Natural killer cell (primary cell): ENCODE data around the gene CDC14A. TPM values are rescaled to one million over a fixed set of nuclear protein-coding genes. Genes with fewer than 3 reads are reported as not detected.

ENCODE experiments used
- ATAC-seq, 3 donors: fragments of 150-1000 bp in 2 of 3; fragments of 200-7000 bp in 1 of 3; cut with Tn5 transposase; 1 replicate in 1 of 3; 2 replicates in 2 of 3; pipeline ENCODE4 v1.10.0; 2021; ENCODE audit warnings: mild to moderate bottlenecking in 2 of 3, moderate library complexity in 2 of 3
- DNase-seq, 2 donors: peaks; one replicate each; pipeline versions ENCODE4 v3.0.0 to v3.0.0-alpha.2; 2013 to 2021; ENCODE audit warnings: mixed read lengths in 1 of 2
- H3K27ac ChIP-seq: one replicate; pipeline ENCODE4 v1.5.1; 2013; ENCODE audit warnings: mild to moderate bottlenecking, low read length
- H3K27me3 ChIP-seq: one replicate; pipeline ENCODE4 v1.6.1; 2013; ENCODE audit warnings: low read length; ENCODE audit not compliant: control insufficient read depth, insufficient read depth
- H3K36me3 ChIP-seq: one replicate; pipeline ENCODE4 v1.6.1; 2013; ENCODE audit warnings: low read length; ENCODE audit not compliant: control insufficient read depth, insufficient read depth
- H3K4me1 ChIP-seq: one replicate; pipeline ENCODE4 v1.6.1; 2013; ENCODE audit warnings: low read length; ENCODE audit not compliant: control insufficient read depth, insufficient read depth
- H3K4me3 ChIP-seq: one replicate; pipeline ENCODE4 v1.5.1; 2013; ENCODE audit warnings: low read length
- H3K9me3 ChIP-seq: one replicate; pipeline ENCODE4 v1.6.1; 2013; ENCODE audit warnings: low read length; ENCODE audit not compliant: control insufficient read depth, insufficient read depth
- H3K27ac Mint-ChIP-seq, 2 donors: one replicate each; pipeline ENCODE4 v1.8.0; 2022; ENCODE audit warnings: mild to moderate bottlenecking in 2 of 2, mixed read lengths in 2 of 2, moderate library complexity in 1 of 2
- H3K27me3 Mint-ChIP-seq, 2 donors: one replicate each; pipeline ENCODE4 v1.8.0; 2022; ENCODE audit warnings: low read depth in 2 of 2, mixed read lengths in 2 of 2
- H3K36me3 Mint-ChIP-seq: one replicate; pipeline ENCODE4 v1.8.0; 2022; ENCODE audit warnings: mixed read lengths
- H3K4me1 Mint-ChIP-seq, 2 donors: one replicate each; pipeline ENCODE4 v1.8.0; 2022; ENCODE audit warnings: mixed read lengths in 2 of 2
- H3K4me3 Mint-ChIP-seq: one replicate; pipeline ENCODE4 v1.8.0; 2022; ENCODE audit warnings: mild to moderate bottlenecking, moderate library complexity, mixed read lengths
- H3K9me3 Mint-ChIP-seq, 2 donors: one replicate each; pipeline ENCODE4 v1.8.0; 2022; ENCODE audit warnings: mixed read lengths in 2 of 2
- WGBS: methylation state at CpG from one replicate; pipeline ENCODE4 v1.1.7; 2013; ENCODE audit warnings: missing lambda C conversion rate; ENCODE audit not compliant: insufficient coverage; 5-methylcytosine and 5-hydroxymethylcytosine counted together
- intact Hi-C: fragments of 100-400 bp; cut with micrococcal nuclease; formaldehyde crosslinking; loops from one replicate; pipeline ENCODE4 v1.14.2; 2022
- total RNA-seq, 4 donors: library from RNA; stranded (reverse); fragments of 120-200 nt in 1 of 4; gene quantifications; one replicate each; pipeline versions ENCODE4 v1.2.3 to v1.2.4, GENCODE V29; 2013 to 2022
- TF ChIP-seq, protein P1 (sequence below): fragments of 200-600 bp; IDR thresholded peaks from one replicate; pipeline ENCODE4 v1.8.0; 2022; ENCODE audit warnings: antibody characterized with exemption

The CDC14A gene
- total RNA-seq, 3 donors from 2014 or later (not counting 1 experiment from before 2014, with no cell fraction given): 59.6 to 63.8 (median 60.1) TPM

- Histone ChIP-seq H3K9me3 (no peaks in the 10 kb centered on the region), H3K4me3 (no peak overlapping the region), H3K27ac (no peak overlapping the region), H3K36me3 (peaks cover 47% of the 10 kb centered on the region), H3K27me3 (no peaks in the 10 kb centered on the region), H3K4me1 (no peaks in the 10 kb centered on the region)
- Mint-ChIP-seq H3K27me3 (no peaks in the 10 kb centered on the region), H3K4me3 (no peak overlapping the region), H3K27ac (no peak overlapping the region), H3K4me1 (peaks cover 0 to 5% of the 10 kb centered on the region in 2 donors), H3K9me3 (no peaks in the 10 kb centered on the region), H3K36me3 (peaks cover 11% of the 10 kb centered on the region)
- ATAC-seq (no peak), DNase-seq (no peak)
- 59% methylated on average over 1 of the region's 1 CpG for WGBS
- TF ChIP-seq, protein P1, sequence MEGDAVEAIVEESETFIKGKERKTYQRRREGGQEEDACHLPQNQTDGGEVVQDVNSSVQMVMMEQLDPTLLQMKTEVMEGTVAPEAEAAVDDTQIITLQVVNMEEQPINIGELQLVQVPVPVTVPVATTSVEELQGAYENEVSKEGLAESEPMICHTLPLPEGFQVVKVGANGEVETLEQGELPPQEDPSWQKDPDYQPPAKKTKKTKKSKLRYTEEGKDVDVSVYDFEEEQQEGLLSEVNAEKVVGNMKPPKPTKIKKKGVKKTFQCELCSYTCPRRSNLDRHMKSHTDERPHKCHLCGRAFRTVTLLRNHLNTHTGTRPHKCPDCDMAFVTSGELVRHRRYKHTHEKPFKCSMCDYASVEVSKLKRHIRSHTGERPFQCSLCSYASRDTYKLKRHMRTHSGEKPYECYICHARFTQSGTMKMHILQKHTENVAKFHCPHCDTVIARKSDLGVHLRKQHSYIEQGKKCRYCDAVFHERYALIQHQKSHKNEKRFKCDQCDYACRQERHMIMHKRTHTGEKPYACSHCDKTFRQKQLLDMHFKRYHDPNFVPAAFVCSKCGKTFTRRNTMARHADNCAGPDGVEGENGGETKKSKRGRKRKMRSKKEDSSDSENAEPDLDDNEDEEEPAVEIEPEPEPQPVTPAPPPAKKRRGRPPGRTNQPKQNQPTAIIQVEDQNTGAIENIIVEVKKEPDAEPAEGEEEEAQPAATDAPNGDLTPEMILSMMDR: no peak
- intact Hi-C loops: no loop called here
Measured at GRCh38 chr1:100510451-100510850, 158.1 kb downstream of the CDC14A start.

- no peaks in the 10 kb centered on the region for H3K4me1 ChIP-seq
- H3K27ac Mint-ChIP-seq: no peak overlapping the region
- TF ChIP-seq, protein P1: no peak
- H3K4me3 ChIP-seq: no peak overlapping the region
- H3K4me1 Mint-ChIP-seq: peaks cover 0 to 5% of the 10 kb centered on the region in 2 donors
- no peak overlapping the region for H3K27ac ChIP-seq
- H3K36me3 ChIP-seq: peaks cover 43% of the 10 kb centered on the region
- DNase-seq: no peak
- H3K27me3 ChIP-seq: no peaks in the 10 kb centered on the region
- no peaks in the 10 kb centered on the region for H3K27me3 Mint-ChIP-seq
- no peak for ATAC-seq
- peaks cover 6% of the 10 kb centered on the region for H3K36me3 Mint-ChIP-seq
- intact Hi-C loops: no loop called here
- 89% methylated on average over 3 of the region's 4 CpGs for WGBS
- no peak overlapping the region for H3K4me3 Mint-ChIP-seq
- no peaks in the 10 kb centered on the region for H3K9me3 ChIP-seq
- H3K9me3 Mint-ChIP-seq: no peaks in the 10 kb centered on the region
Measured at GRCh38 chr1:100511058-100511457, 158.8 kb downstream of the CDC14A start.

DNA sequence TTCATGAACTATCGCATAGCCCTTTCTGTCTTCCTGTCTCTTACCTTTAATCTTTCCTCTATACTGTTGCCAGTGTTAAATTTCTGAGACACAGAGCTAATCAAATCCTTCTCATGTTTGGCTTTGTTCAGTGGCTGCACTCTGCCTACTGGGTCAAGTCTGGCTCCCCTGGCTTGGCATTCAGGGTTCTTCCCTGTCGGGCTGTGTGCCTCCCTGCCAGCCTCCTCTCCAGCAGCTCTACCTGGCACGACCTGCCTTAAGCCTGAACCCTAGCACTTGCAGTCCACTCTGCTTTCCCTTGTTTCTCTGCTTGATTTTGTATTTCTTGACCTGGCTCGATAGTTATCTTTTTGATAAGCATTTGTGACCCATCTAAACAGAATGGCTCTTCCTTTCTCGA, 159.5 kb downstream of the CDC14A start:
- Mint-ChIP-seq H3K4me3 (no peak overlapping the region), H3K4me1 (peaks cover 4 to 10% of the 10 kb centered on the region in 2 donors), H3K9me3 (no peaks in the 10 kb centered on the region), H3K27me3 (no peaks in the 10 kb centered on the region), H3K27ac (no peak overlapping the region), H3K36me3 (peaks cover 6% of the 10 kb centered on the region)
- H3K4me1 ChIP-seq: no peaks in the 10 kb centered on the region
- WGBS: 97% methylated on average over 5 of the region's 5 CpGs
- TF ChIP-seq, protein P1: no peak
- DNase-seq (no peak), ATAC-seq (no peak)
- no peaks in the 10 kb centered on the region for H3K27me3 ChIP-seq
- H3K36me3 ChIP-seq: peaks cover 44% of the 10 kb centered on the region
- intact Hi-C loops: no loop called here
- no peaks in the 10 kb centered on the region for H3K9me3 ChIP-seq
- no peak overlapping the region for H3K27ac ChIP-seq
- no peak overlapping the region for H3K4me3 ChIP-seq

DNA sequence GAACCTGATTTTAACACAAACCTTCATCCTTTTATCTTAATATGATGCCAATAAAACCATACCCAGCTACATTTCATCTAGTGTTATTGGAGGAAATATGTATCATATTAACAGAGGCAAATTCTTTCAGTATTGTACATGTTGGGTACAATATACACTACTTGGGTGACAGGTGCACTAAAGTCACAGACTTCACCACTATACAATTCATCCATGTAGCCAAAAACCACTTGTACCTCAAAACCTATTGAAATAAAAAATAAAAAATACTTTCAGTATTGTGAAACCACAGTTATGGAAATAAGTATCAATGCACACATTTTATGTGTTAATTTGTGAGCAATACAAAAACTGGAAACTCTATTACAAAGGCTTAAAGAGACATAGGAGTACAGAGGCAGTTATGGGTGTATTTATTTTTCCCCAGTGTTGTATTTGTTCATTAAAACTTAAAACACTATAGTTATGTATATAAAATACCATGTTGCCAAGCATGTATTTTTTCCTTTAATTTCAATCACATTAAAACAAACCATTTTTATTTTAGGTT, 160.6 kb downstream of the CDC14A start:
- Histone ChIP-seq H3K27ac (no peak overlapping the region), H3K4me1 (no peaks in the 10 kb centered on the region), H3K4me3 (no peak overlapping the region), H3K36me3 (peaks cover 48% of the 10 kb centered on the region), H3K27me3 (no peaks in the 10 kb centered on the region), H3K9me3 (no peaks in the 10 kb centered on the region)
- Mint-ChIP-seq H3K9me3 (no peaks in the 10 kb centered on the region), H3K4me1 (peaks cover 11 to 15% of the 10 kb centered on the region in 2 donors), H3K36me3 (peaks cover 6% of the 10 kb centered on the region), H3K4me3 (no peak overlapping the region), H3K27me3 (no peaks in the 10 kb centered on the region), H3K27ac (no peak overlapping the region)
- no peak for ATAC-seq
- TF ChIP-seq, protein P1: no peak
- intact Hi-C loops: no loop called here
- no peak for DNase-seq
